Measurements from ENCODE around the gene LMO3. TPM values are rescaled to one million over a fixed set of nuclear protein-coding genes. Genes with fewer than 3 reads are reported as not detected.
A peak's percentile ranks its signal among the peaks of the same experiment; 100 is the strongest.

The LMO3 gene
- total RNA-seq, 4 donors from 2014 or later: 9.2 to 55.1 (median 41.0) TPM

- Histone ChIP-seq H3K4me3 (no peak overlapping the region), H3K27me3 (no peaks in the 10 kb centered on the region), H3K27ac (no peak overlapping the region), H3K4me1 (peaks cover 0 to 4% (median 0%) of the 10 kb centered on the region in 4 donors), H3K9me3 (no peaks in the 10 kb centered on the region), H3K36me3 (no peaks in the 10 kb centered on the region)
- DNase-seq: no peak
- in situ Hi-C loops (cut with MboI; ENCODE audit: low pct_ligation_motif_present in 1 of 4, low pct_unique_long_range_greater_than_20kb in 1 of 4, low sequenced_read_pairs in 3 of 4) (no loop called here), intact Hi-C loops (cut with DNase I; ENCODE audit: low total_unique reads) (no loop called here)
- WGBS, 2 donors (ENCODE audit: low coverage in 1 of 2): 76 to 78% methylated on average over 1 of the region's 1 CpG
- TF ChIP-seq POLR2A (IDR thresholded peaks at IDR 0.05): no peak
- TF ChIP-seq CTCF (IDR thresholded peaks at IDR 0.05): no peak
- no peak for TF ChIP-seq POLR2AphosphoS5 (IDR thresholded peaks at IDR 0.05)
- TF ChIP-seq EP300 (IDR thresholded peaks at IDR 0.05; ENCODE audit: low read depth): no peak
Observed at GRCh38 chr12:16579041-16579440, 26.9 kb downstream of the LMO3 start.

GRCh38 chr12:16573398-16574077, 32.4 kb downstream of the LMO3 start:
- intact Hi-C loops (cut with DNase I; ENCODE audit: low total_unique reads) (no loop called here), in situ Hi-C loops (cut with MboI; ENCODE audit: low pct_ligation_motif_present in 1 of 4, low pct_unique_long_range_greater_than_20kb in 1 of 4, low sequenced_read_pairs in 3 of 4) (no loop called here)
- no peak overlapping the region for H3K27ac ChIP-seq
- no peaks in the 10 kb centered on the region for H3K36me3 ChIP-seq
- DNase-seq: peak; percentile 11
- no peaks in the 10 kb centered on the region for H3K9me3 ChIP-seq
- 71 to 91% methylated on average over 4 to 21 of the region's 21 CpGs for WGBS, 2 donors (ENCODE audit: low coverage in 1 of 2)
- no peak for TF ChIP-seq POLR2AphosphoS5 (IDR thresholded peaks at IDR 0.05)
- no peak for TF ChIP-seq POLR2A (IDR thresholded peaks at IDR 0.05)
- TF ChIP-seq CTCF (IDR thresholded peaks at IDR 0.05): no peak
- TF ChIP-seq EP300 (IDR thresholded peaks at IDR 0.05; ENCODE audit: low read depth): no peak
- no peak overlapping the region for H3K4me3 ChIP-seq
- no peaks in the 10 kb centered on the region for H3K4me1 ChIP-seq
- no peaks in the 10 kb centered on the region for H3K27me3 ChIP-seq

GRCh38 chr12:16568873-16569272, 37.1 kb downstream of the LMO3 start:
- in situ Hi-C loops (cut with MboI; ENCODE audit: low pct_ligation_motif_present in 1 of 4, low pct_unique_long_range_greater_than_20kb in 1 of 4, low sequenced_read_pairs in 3 of 4) (no loop called here), intact Hi-C loops (cut with DNase I; ENCODE audit: low total_unique reads) (no loop called here)
- no peak for TF ChIP-seq CTCF (IDR thresholded peaks at IDR 0.05)
- TF ChIP-seq POLR2AphosphoS5 (IDR thresholded peaks at IDR 0.05): no peak
- TF ChIP-seq POLR2A (IDR thresholded peaks at IDR 0.05): no peak
- no peak for TF ChIP-seq EP300 (IDR thresholded peaks at IDR 0.05; ENCODE audit: low read depth)
- 65 to 67% methylated on average over 1 of the region's 1 CpG for WGBS, 2 donors (ENCODE audit: low coverage in 1 of 2)
- Histone ChIP-seq H3K27ac (no peak overlapping the region), H3K27me3 (no peaks in the 10 kb centered on the region), H3K4me1 (no peaks in the 10 kb centered on the region), H3K4me3 (no peak overlapping the region), H3K36me3 (no peaks in the 10 kb centered on the region), H3K9me3 (no peaks in the 10 kb centered on the region)
- DNase-seq: no peak

- TF ChIP-seq CTCF (IDR thresholded peaks at IDR 0.05): no peak
- TF ChIP-seq EP300 (IDR thresholded peaks at IDR 0.05; ENCODE audit: low read depth): no peak
- TF ChIP-seq POLR2AphosphoS5 (IDR thresholded peaks at IDR 0.05): no peak
- no peak for TF ChIP-seq POLR2A (IDR thresholded peaks at IDR 0.05)
- 33 to 70% methylated on average over 1 of the region's 1 CpG for WGBS, 2 donors (ENCODE audit: low coverage in 1 of 2)
- H3K27ac ChIP-seq: no peak overlapping the region
- no peaks in the 10 kb centered on the region for H3K27me3 ChIP-seq
- H3K9me3 ChIP-seq: no peaks in the 10 kb centered on the region
- no peak for DNase-seq
- in situ Hi-C loops (cut with MboI; ENCODE audit: low pct_ligation_motif_present in 1 of 4, low pct_unique_long_range_greater_than_20kb in 1 of 4, low sequenced_read_pairs in 3 of 4) (no loop called here), intact Hi-C loops (cut with DNase I; ENCODE audit: low total_unique reads) (no loop called here)
- no peak overlapping the region for H3K4me3 ChIP-seq
- no peaks in the 10 kb centered on the region for H3K36me3 ChIP-seq
- no peaks in the 10 kb centered on the region for H3K4me1 ChIP-seq
Observed at GRCh38 chr12:16564675-16565074, 41.3 kb downstream of the LMO3 start.
